Measurements from ENCODE around the gene KCNJ18.
"Not testable (repeated sequence)": the region's sequence is repeated elsewhere in the genome, so short reads cannot be mapped to it uniquely, and the experiment has no call there.

KCNJ18 gene

DNA sequence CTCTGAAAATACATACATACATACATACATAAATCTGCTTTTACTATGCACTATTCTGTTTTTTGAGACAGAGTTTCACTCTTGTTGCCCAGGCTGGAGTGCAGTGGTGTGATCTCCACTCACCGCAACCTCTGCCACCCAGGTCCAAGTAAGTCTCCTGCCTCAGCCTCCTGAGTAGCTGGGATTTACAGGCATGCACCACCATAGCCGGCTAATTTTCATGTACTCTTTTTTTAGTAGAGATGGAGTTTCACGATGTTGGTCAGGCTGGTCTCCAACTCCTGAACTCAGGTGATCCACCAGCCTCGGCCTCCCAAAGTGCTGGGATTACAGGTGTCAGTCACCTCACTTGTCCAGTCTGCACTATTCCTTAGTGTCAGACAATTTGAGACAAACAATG is 20.5 kb upstream of the KCNJ18 start:
- not testable (repeated sequence) for DNase-seq

- not testable (repeated sequence) for DNase-seq
Observed at GRCh38 chr17:21673451-21674241, 18.7 kb upstream of the KCNJ18 start.

- no peak for DNase-seq
Observed at GRCh38 chr17:21674242-21674731, 18.0 kb upstream of the KCNJ18 start.

DNA sequence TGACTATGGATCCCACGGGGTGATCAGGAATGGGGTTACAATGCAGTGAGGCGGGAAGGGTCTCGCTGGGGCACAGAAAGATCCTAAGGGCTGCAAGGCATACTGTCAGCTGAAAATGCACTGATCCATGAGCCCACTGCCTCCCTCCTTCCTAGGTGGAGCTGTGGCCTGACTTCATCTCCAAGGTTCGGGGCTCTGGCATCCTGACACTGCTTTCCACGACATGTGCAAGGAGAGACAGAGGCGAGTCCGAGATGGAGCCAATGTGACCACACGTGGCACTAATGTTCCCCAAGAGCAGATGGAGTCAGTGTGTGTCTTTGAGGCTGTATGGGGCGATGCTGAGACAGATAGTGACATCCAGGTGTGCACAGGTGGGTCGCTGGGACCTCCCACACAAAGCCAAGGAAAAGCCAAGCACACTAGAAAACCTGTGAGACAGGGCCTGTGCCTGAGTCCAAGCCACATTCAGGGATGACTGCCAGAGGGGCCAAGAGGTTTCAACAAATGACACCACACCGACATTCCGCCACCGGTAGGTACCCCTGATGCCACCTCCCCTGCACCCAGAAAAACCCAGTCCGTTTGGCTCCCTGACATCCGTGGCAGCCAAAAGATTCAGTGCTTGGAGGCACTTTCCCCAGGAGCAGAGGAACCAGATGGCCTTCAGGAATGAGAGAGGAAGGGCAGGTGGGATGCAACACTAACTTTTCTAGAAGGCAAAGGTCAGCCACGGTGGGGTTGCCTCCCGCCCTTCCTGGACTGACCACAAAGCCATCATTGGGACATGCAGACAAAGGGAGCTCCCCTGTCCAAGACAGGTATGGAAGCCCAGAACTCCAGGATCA is 17.2 kb upstream of the KCNJ18 start:
- not testable (repeated sequence) for DNase-seq

GRCh38 chr17:21675739-21676130 is 16.6 kb upstream of the KCNJ18 start:
- not testable (repeated sequence) for DNase-seq

DNA sequence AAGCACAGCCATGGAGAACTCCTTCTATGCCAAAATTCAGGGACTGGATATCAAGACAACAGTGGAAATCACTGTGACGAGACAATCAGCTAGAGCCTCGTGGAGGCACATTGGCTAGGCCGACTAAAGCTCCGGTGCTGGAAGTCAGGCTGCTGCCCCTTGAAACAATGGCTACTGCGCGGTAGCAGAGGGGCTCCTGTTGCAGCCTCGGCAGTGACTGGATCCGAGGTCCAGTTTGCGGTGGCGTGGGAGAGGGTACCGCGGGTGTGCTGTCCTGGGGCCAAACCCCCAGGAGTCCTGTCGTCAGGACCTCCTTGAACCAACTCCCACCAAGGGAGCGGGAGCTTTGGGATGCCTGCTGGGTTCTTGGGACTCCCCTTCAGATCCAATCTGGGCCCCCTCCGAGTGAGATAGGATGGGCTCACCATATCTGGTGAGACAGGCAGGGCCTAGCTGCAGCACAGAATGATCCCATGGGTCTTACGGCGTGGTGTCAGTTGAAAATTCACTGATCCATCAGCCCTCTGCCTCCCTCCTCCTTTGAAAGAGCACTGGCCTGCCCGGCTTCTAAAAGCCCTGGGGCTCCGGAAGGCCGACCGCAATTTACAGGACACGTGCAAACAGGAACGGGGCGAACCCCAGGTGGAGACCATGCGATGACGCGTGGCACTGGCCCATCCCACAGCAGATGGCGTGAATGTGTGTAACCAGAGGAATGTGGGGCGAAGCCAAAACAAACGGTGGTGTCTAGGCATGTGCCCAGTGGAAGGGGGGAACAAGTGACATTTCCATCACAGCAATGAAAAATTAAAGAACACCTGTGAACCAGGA is 15.8 kb upstream of the KCNJ18 start:
- DNase-seq: no peak

- DNase-seq: no peak
Observed at GRCh38 chr17:21677126-21677910, 15.0 kb upstream of the KCNJ18 start.

- no peak for DNase-seq
Observed at GRCh38 chr17:21677911-21678310, 14.4 kb upstream of the KCNJ18 start.

- DNase-seq: no peak
Observed at GRCh38 chr17:21678393-21679081, 13.8 kb upstream of the KCNJ18 start.

GRCh38 chr17:21679256-21680146 is 12.8 kb upstream of the KCNJ18 start:
- DNase-seq: no peak

- DNase-seq: no peak
Observed at GRCh38 chr17:21680366-21680765, 12.0 kb upstream of the KCNJ18 start.

DNA sequence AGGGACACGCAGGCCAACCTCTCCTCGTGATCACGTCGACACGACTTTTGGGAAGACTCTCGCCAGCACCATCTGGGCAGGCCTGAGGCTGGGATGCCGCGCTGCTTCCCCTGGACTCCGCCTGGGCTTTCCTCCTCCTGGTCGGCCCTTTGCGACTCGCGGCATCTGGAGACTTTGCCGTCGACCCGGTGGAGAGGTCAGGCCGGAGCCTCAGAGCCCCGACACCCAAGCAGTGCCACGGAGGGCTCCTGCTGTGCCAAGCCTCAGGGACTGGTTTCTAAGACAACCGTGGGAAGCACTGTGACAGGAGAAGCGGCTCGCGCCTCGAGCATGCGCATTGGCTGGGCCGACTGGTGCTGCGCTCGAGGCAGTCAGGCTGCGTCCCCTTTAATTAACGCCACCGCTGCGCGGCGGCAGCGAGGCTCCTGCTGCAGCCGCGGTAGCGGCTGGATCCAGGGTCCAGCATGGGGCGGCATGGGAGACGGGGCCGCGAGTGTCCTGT is 11.4 kb upstream of the KCNJ18 start:
- not testable (repeated sequence) for DNase-seq

DNA sequence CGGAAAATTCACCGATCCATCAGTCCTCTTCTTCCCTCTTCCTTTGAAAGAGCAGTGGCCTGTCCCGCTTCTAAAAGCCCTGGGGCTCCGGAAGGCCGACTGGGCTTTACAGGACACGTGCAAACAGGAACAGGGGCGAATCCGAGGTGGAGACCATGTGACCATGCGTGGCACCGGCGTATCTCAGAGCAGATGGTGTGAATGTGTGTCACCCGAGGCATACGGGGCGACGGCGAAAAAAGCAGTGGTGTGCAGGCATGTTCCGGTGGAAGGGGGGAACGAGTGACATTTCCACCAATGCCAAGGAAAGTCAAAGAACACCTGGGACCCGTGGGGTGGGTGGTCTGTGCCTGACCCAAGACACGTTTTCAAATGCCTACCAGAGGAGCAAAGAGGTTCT is 10.7 kb upstream of the KCNJ18 start:
- not testable (repeated sequence) for DNase-seq

DNA sequence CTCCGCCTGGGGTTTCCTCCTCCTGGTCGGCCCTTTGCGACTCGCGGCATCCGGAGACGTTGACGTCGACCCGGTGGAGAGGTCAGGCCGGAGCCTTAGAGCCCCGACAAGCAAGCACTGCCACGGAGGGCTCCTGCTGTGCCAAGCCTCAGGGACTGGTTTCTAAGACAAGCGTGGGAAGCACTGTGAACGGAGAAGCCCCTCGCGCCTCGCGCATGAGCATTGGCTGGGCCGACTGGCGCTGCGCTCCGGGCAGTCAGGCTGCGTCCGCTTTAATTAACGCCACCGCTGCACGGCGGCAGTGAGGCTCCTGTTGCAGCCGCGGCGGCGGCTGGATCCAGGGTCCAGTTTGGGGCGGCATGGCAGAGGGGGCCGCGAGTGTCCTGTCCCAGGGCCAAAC is 10.2 kb upstream of the KCNJ18 start:
- DNase-seq: not testable (repeated sequence)

- not testable (repeated sequence) for DNase-seq
Observed at GRCh38 chr17:21683142-21683712, 9.1 kb upstream of the KCNJ18 start.

- DNase-seq: not testable (repeated sequence)
Observed at GRCh38 chr17:21683897-21684296, 8.4 kb upstream of the KCNJ18 start.

- DNase-seq: not testable (repeated sequence)
Observed at GRCh38 chr17:21684384-21684783, 7.9 kb upstream of the KCNJ18 start.

- not testable (repeated sequence) for DNase-seq
Observed at GRCh38 chr17:21685061-21685795, 7.1 kb upstream of the KCNJ18 start.
